Vein endothelial cell (primary cell): ENCODE results near the gene SASS6. TPM values are rescaled to one million over a fixed set of nuclear protein-coding genes. Genes with fewer than 3 reads are reported as not detected.

ENCODE experiments used
- small RNA-seq: library from RNA; depleted of rRNA; stranded (forward); fragments of <200 nt; gene quantifications from one replicate; pipeline ENCODE3, GENCODE V24; 2012
- total RNA-seq: library from RNA; depleted of rRNA; stranded (reverse); fragments of >200 nt; gene quantifications from 2 replicates; pipeline ENCODE4 v1.2.3, GENCODE V29; 2012

The SASS6 gene
- 2.0 and 5.2 TPM in 2 replicates for total RNA-seq

GRCh38 chr1:100132566-100133477 is at the start of gene SASS6, which contains the start of gene TRMT13:
TSS of gene SASS6 (minus strand) at chr1:100132930. CDS start at chr1:100132814, 116 bp downstream.
TSS of gene TRMT13 (plus strand) at chr1:100133163. CDS start at chr1:100133169, 6 bp downstream.

GRCh38 chr1:100178091-100178490 is 45.4 kb upstream of the SASS6 start, which contains the start of gene LRRC39:
TSS of gene LRRC39 (minus strand) at chr1:100178256. CDS start at chr1:100168516, 9,740 bp downstream.

Small RNA genes lying within 50 kb of the gene (small RNA-seq; reads per million reads assigned to genes)
- not detected for gene AC093019.1

Other genes with a start within 250 kb of the SASS6 start
- 16.7 and 24.7 TPM in 2 replicates for gene SLC35A3, start 162.9 kb downstream of the SASS6 start, total RNA-seq
- 11.8 and 12.8 TPM in 2 replicates for gene TRMT13, start 233 bp upstream of the SASS6 start, total RNA-seq
- gene LRRC39, start 45.3 kb upstream of the SASS6 start, total RNA-seq = 0.29 and 0.65 TPM in 2 replicates
- 4.6 and 5.5 TPM in 2 replicates for gene DBT, start 116.9 kb upstream of the SASS6 start, total RNA-seq
- gene RTCA, start 133.3 kb upstream of the SASS6 start, total RNA-seq = 32.0 and 43.5 TPM in 2 replicates
- 18.6 and 29.8 TPM in 2 replicates for gene CDC14A, start 219.6 kb upstream of the SASS6 start, total RNA-seq